ENCODE measurements around the gene SPATC1L.

The SPATC1L gene

GRCh38 chr21:46194374-46195334 is 10.4 kb upstream of the SPATC1L start:
- no peak for TF ChIP-seq CTCF (IDR thresholded peaks at IDR 0.05; ENCODE audit: insufficient read depth, low read depth, low read length, missing control alignments)

GRCh38 chr21:46193829-46194373 is 9.6 kb upstream of the SPATC1L start:
- H3K4me3 ChIP-seq (ENCODE audit: low read length): no peak overlapping the region
- TF ChIP-seq CTCF (IDR thresholded peaks at IDR 0.05; ENCODE audit: insufficient read depth, low read depth, low read length, missing control alignments): no peak

More at GRCh38 chr21:46194374-46195334, 10.4 kb upstream of the SPATC1L start:
- no peak overlapping the region for H3K4me3 ChIP-seq (ENCODE audit: low read length)
- DNase-seq (ENCODE audit: low read depth): no peak

GRCh38 chr21:46191686-46192575 is 7.7 kb upstream of the SPATC1L start:
- no peak for DNase-seq (ENCODE audit: low read depth)
- TF ChIP-seq CTCF (IDR thresholded peaks at IDR 0.05; ENCODE audit: insufficient read depth, low read depth, low read length, missing control alignments): no peak
- H3K4me3 ChIP-seq (ENCODE audit: low read length): no peak overlapping the region

More at GRCh38 chr21:46193829-46194373, 9.6 kb upstream of the SPATC1L start:
- no peak for DNase-seq (ENCODE audit: low read depth)

- TF ChIP-seq CTCF (IDR thresholded peaks at IDR 0.05; ENCODE audit: insufficient read depth, low read depth, low read length, missing control alignments): no peak
- H3K4me3 ChIP-seq (ENCODE audit: low read length): no peak overlapping the region
- peak; percentile 75 for DNase-seq (ENCODE audit: low read depth)
Measured at GRCh38 chr21:46191257-46191685, 7.0 kb upstream of the SPATC1L start.

- TF ChIP-seq CTCF (IDR thresholded peaks at IDR 0.05; ENCODE audit: insufficient read depth, low read depth, low read length, missing control alignments): no peak
- H3K4me3 ChIP-seq (ENCODE audit: low read length): no peak overlapping the region
- no peak for DNase-seq (ENCODE audit: low read depth)
Measured at GRCh38 chr21:46190491-46191131, 6.4 kb upstream of the SPATC1L start.

- no peak for TF ChIP-seq CTCF (IDR thresholded peaks at IDR 0.05; ENCODE audit: insufficient read depth, low read depth, low read length, missing control alignments)
- no peak overlapping the region for H3K4me3 ChIP-seq (ENCODE audit: low read length)
- no peak for DNase-seq (ENCODE audit: low read depth)
Measured at GRCh38 chr21:46189959-46190490, 5.8 kb upstream of the SPATC1L start.

Measured in epithelial cell of esophagus (primary cell).